Vagina (tissue), 2 donors: ENCODE results near the gene FNDC3A. TPM values are rescaled to one million over a fixed set of nuclear protein-coding genes. Genes with fewer than 3 reads are reported as not detected.

Source experiments
- DNase-seq, 2 donors: peaks; one replicate each; pipeline ENCODE4 v3.0.0-alpha.2; 2017; ENCODE audit errors: extremely low spot score in 2 of 2
- H3K27ac ChIP-seq: fragments of 200-600 bp; sonication (generic); one replicate; pipeline ENCODE4 v1.5.1; 2019
- H3K27me3 ChIP-seq: fragments of 200-600 bp; sonication (generic); one replicate; pipeline ENCODE4 v1.5.1; 2019
- H3K36me3 ChIP-seq, 2 donors: fragments of 200-600 bp; sonication (generic); one replicate each; pipeline ENCODE4 v1.5.1; 2017 to 2019
- H3K4me1 ChIP-seq: fragments of 200-600 bp; sonication (generic); one replicate; pipeline ENCODE4 v1.5.1; 2019
- H3K4me3 ChIP-seq, 2 donors: fragments of 200-600 bp; sonication (generic); 1 replicate in 1 of 2; 2 replicates in 1 of 2; pipeline ENCODE4 v1.5.1; 2016 to 2019
- H3K9me3 ChIP-seq: fragments of 200-600 bp; sonication (generic); one replicate; pipeline ENCODE4 v1.5.1; 2019
- POLR2A ChIP-seq, 2 donors: fragments of 450-650 bp; IDR thresholded peaks; one replicate each; pipeline ENCODE4 v1.6.1; 2017; ENCODE audit warnings: antibody characterized with exemption in 2 of 2, mild to moderate bottlenecking in 2 of 2, moderate library complexity in 2 of 2
- POLR2AphosphoS5 ChIP-seq, 2 donors: sonication (generic); formaldehyde crosslinking; IDR thresholded peaks; one replicate each; pipeline ENCODE4 v1.9.0; 2017; ENCODE audit warnings: antibody characterized with exemption in 2 of 2, mild to moderate bottlenecking in 2 of 2, low read depth in 1 of 2; ENCODE audit not compliant: insufficient read depth in 1 of 2
- intact Hi-C: fragments of 100-400 bp; cut with DNase I; formaldehyde crosslinking; loops from one replicate; pipeline ENCODE4 v1.15.1; 2023
- total RNA-seq: library from RNA; depleted of rRNA; stranded (reverse); fragments of >200 nt; gene quantifications from one replicate; pipeline ENCODE4 v1.2.3, GENCODE V29; 2016
- TF ChIP-seq, protein P1 (sequence below), 3 experiments: fragments of 450-650 bp in 2 of 3; fragments of 200-600 bp in 1 of 3; sonication (generic) in 1 of 3; IDR thresholded peaks; one replicate each; pipeline ENCODE4 v1.5.1; 2017 to 2019; ENCODE audit warnings: antibody characterized with exemption in 3 of 3, mild to moderate bottlenecking in 2 of 3, moderate library complexity in 2 of 3

The FNDC3A gene, protein sequence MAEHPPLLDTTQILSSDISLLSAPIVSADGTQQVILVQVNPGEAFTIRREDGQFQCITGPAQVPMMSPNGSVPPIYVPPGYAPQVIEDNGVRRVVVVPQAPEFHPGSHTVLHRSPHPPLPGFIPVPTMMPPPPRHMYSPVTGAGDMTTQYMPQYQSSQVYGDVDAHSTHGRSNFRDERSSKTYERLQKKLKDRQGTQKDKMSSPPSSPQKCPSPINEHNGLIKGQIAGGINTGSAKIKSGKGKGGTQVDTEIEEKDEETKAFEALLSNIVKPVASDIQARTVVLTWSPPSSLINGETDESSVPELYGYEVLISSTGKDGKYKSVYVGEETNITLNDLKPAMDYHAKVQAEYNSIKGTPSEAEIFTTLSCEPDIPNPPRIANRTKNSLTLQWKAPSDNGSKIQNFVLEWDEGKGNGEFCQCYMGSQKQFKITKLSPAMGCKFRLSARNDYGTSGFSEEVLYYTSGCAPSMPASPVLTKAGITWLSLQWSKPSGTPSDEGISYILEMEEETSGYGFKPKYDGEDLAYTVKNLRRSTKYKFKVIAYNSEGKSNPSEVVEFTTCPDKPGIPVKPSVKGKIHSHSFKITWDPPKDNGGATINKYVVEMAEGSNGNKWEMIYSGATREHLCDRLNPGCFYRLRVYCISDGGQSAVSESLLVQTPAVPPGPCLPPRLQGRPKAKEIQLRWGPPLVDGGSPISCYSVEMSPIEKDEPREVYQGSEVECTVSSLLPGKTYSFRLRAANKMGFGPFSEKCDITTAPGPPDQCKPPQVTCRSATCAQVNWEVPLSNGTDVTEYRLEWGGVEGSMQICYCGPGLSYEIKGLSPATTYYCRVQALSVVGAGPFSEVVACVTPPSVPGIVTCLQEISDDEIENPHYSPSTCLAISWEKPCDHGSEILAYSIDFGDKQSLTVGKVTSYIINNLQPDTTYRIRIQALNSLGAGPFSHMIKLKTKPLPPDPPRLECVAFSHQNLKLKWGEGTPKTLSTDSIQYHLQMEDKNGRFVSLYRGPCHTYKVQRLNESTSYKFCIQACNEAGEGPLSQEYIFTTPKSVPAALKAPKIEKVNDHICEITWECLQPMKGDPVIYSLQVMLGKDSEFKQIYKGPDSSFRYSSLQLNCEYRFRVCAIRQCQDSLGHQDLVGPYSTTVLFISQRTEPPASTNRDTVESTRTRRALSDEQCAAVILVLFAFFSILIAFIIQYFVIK
- total RNA-seq, result 32.2 TPM

DNA sequence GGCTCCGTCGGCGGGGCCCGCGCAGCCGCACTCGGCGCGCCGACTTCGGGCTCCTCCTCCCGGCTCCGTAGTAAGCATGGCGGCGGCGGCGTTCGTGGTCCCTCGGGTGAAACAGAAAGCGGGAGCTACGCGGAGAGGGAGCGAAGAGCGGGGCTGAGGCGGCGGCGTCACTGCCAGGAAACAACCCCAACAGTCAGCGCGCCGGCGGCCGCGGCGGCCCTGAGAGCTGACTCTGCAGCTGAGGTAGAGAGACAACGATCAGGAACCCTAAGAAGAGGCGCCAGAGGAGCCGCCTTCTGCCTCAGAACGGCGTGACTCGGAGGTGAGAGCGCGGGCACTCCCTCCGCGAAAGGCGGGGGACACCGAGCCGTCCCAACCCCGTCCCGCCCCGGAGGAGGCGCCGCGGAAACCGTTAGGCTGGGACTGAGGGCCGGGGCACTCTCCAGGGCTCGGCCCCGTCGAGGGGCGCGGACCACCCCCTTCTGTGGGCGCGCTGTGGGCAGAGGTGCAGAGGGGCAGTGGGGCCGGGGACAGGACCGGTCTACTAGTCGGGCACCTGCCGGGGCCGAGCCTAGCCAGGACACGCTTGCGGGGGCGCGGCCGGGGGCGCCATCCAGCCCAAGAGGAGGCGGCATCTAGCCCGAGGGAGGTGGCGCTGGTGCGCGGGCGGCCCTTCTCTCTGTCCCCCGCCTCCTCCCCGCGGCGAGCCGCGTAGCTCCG lies at the start of gene FNDC3A:
TSS of gene FNDC3A (plus strand) at position 57 of the 720 bp plus-strand sequence. CDS start 30,279 bp downstream, outside the sequence.
- peaks cover 50% of the 10 kb centered on the region for H3K4me1 ChIP-seq
- DNase-seq, result peak in 1 of 2 donors; percentile 88
- TF ChIP-seq POLR2AphosphoS5 (IDR thresholded peaks at IDR 0.05; ENCODE audit: insufficient read depth in 1 of 2, low read depth in 1 of 2), result peak in 1 of 2 donors; percentile 87
- peak in 1 of 2 donors; percentile 22 for TF ChIP-seq POLR2A (IDR thresholded peaks at IDR 0.05)
- TF ChIP-seq, protein P1, sequence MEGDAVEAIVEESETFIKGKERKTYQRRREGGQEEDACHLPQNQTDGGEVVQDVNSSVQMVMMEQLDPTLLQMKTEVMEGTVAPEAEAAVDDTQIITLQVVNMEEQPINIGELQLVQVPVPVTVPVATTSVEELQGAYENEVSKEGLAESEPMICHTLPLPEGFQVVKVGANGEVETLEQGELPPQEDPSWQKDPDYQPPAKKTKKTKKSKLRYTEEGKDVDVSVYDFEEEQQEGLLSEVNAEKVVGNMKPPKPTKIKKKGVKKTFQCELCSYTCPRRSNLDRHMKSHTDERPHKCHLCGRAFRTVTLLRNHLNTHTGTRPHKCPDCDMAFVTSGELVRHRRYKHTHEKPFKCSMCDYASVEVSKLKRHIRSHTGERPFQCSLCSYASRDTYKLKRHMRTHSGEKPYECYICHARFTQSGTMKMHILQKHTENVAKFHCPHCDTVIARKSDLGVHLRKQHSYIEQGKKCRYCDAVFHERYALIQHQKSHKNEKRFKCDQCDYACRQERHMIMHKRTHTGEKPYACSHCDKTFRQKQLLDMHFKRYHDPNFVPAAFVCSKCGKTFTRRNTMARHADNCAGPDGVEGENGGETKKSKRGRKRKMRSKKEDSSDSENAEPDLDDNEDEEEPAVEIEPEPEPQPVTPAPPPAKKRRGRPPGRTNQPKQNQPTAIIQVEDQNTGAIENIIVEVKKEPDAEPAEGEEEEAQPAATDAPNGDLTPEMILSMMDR (IDR thresholded peaks at IDR 0.05), result no peak
- no peaks in the 10 kb centered on the region for H3K9me3 ChIP-seq
- intact Hi-C loops, result no loop called here
- H3K27me3 ChIP-seq, result no peaks in the 10 kb centered on the region
- no peaks in the 10 kb centered on the region for H3K36me3 ChIP-seq
- H3K27ac ChIP-seq, result peak within 1 kb of the TSS; percentile 99
- H3K4me3 ChIP-seq, result peak within 1 kb of the TSS; percentile 87 to 94

DNA sequence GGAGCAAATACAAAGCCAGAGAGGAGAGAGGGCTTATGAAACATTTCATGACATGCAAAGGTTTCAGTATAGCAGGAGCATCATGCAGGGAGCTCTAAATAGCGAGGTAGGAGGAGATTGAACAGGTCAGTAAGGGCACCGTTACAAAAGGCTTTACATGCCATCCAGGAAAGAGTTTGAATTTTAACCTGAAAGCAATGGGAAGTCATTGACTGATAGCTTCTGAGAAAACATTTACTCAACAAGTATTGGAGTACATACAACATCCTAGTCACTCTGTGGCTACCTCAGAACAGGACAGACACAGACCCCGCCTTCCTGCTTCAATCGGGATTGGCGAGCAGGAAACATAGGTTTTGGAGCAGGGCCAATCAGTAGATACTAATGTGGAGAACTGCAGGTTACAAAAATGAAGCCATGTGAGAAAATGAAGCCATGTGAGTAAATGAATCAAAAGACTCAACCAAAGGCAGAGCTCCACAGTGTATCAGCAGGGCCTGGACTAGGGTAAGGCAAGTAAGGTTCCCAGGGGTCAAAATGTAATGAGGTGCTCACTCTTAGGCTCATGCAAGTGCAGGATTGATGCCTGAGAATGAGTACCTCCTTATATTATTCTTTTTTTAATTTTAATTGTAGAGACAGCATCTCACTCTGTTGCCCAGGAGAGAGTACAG lies 46.8 kb upstream of the FNDC3A start:
- Histone ChIP-seq H3K4me3 (no peak overlapping the region), H3K36me3 (no peaks in the 10 kb centered on the region), H3K27me3 (no peaks in the 10 kb centered on the region), H3K4me1 (no peaks in the 10 kb centered on the region), H3K9me3 (no peaks in the 10 kb centered on the region), H3K27ac (no peak overlapping the region)
- TF ChIP-seq POLR2AphosphoS5 (IDR thresholded peaks at IDR 0.05; ENCODE audit: insufficient read depth in 1 of 2, low read depth in 1 of 2) (no peak), POLR2A (IDR thresholded peaks at IDR 0.05) (no peak)
- TF ChIP-seq, protein P1 (IDR thresholded peaks at IDR 0.05), result no peak
- intact Hi-C loops, result no loop called here
- no peak for DNase-seq

DNA sequence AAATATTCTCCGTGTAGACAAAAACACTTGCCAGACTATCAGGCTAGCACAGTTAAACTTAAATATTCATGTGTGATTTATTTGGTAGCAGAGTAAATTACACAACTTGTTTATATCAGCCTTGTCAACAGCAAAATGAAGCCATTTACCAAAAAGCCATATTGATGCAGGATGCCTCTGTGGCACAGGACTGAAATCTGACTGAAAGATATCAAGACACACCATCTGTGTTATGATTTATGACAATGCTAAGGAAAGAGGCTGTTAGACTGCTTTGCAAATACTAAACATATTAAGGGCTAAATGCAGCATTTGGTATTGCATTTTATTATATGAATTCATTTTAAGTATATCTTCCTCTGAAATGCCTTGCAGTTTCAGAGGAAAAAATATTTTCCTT lies 44.8 kb upstream of the FNDC3A start:
- no peaks in the 10 kb centered on the region for H3K4me1 ChIP-seq
- DNase-seq, result no peak
- no peak overlapping the region for H3K27ac ChIP-seq
- intact Hi-C loops, result no loop called here
- H3K9me3 ChIP-seq, result no peaks in the 10 kb centered on the region
- H3K4me3 ChIP-seq, result no peak overlapping the region
- H3K27me3 ChIP-seq, result no peaks in the 10 kb centered on the region
- no peak for TF ChIP-seq POLR2AphosphoS5 (IDR thresholded peaks at IDR 0.05; ENCODE audit: insufficient read depth in 1 of 2, low read depth in 1 of 2)
- TF ChIP-seq, protein P1 (IDR thresholded peaks at IDR 0.05), result no peak
- TF ChIP-seq POLR2A (IDR thresholded peaks at IDR 0.05), result no peak
- no peaks in the 10 kb centered on the region for H3K36me3 ChIP-seq

DNA sequence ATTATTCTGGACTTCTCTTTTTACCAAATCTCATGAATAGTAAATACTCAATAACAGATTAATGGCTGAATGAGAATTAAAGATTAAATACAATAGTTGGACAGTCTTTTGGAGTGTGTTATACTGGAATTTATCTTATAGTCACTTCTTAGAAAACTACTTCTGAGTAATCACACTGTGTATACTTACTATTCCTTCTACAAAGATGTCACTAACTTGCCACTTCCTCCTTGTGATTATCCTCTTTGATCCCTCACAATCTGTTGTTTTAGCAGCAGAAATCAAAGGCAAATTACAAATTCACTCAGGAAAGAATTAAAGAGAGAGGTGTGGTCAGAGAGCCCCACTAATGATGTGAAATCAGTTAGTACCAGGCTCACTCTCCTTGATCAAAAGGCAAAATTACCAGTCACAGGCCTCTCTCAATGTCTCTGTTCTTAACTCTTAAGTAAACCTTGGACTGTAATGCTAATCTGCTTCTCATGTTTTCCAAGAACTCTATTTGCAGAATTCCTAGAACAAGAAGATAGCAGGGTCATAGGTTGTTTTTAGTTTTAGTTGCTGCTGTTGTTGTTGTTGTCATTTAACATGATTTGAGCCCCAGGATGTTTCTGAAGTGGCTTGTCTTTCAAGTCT lies 37.3 kb upstream of the FNDC3A start:
- no peaks in the 10 kb centered on the region for H3K27me3 ChIP-seq
- H3K4me3 ChIP-seq, result no peak overlapping the region
- TF ChIP-seq POLR2A (IDR thresholded peaks at IDR 0.05), result no peak
- no peak for TF ChIP-seq POLR2AphosphoS5 (IDR thresholded peaks at IDR 0.05; ENCODE audit: insufficient read depth in 1 of 2, low read depth in 1 of 2)
- TF ChIP-seq, protein P1 (IDR thresholded peaks at IDR 0.05), result no peak
- H3K4me1 ChIP-seq, result no peaks in the 10 kb centered on the region
- no peak for DNase-seq
- intact Hi-C loops, result no loop called here
- no peaks in the 10 kb centered on the region for H3K36me3 ChIP-seq
- no peaks in the 10 kb centered on the region for H3K9me3 ChIP-seq
- H3K27ac ChIP-seq, result no peak overlapping the region
